WERI-Rb-1 (cell line): ENCODE measurements around the gene MED27.

Source experiments
- DNase-seq: peaks from one replicate; pipeline ENCODE4 v3.0.0-alpha.2; 2020
- H3K27ac ChIP-seq: fragments of 250-450 bp; sonication (Bioruptor Pico); 2 replicates; pipeline ENCODE4 v1.5.1; 2020; ENCODE audit warnings: mild to moderate bottlenecking, moderate library complexity
- H3K27me3 ChIP-seq: fragments of 250-450 bp; sonication (Bioruptor Pico); 2 replicates; pipeline ENCODE4 v1.5.1; 2021; ENCODE audit warnings: mild to moderate bottlenecking, low read depth, moderate library complexity; ENCODE audit not compliant: insufficient read depth, severe bottlenecking
- H3K36me3 ChIP-seq: fragments of 250-450 bp; sonication (Bioruptor Pico); 2 replicates; pipeline ENCODE4 v1.5.1; 2020; ENCODE audit warnings: mild to moderate bottlenecking, moderate library complexity
- H3K4me3 ChIP-seq: 2 replicates; pipeline ENCODE4 v1.5.1; 2011; ENCODE audit warnings: low read depth, mild to moderate bottlenecking, control low read depth, low read length
- H3K9me3 ChIP-seq: fragments of 250-450 bp; sonication (Bioruptor Pico); 2 replicates; pipeline ENCODE4 v1.5.1; 2021; ENCODE audit warnings: mild to moderate bottlenecking, moderate library complexity; ENCODE audit not compliant: severe bottlenecking
- CTCF ChIP-seq: IDR thresholded peaks from 2 replicates; pipeline ENCODE4 v1.5.1; 2011; ENCODE audit warnings: low read depth, mild to moderate bottlenecking, control low read depth, inconsistent platforms, low read length

MED27 gene

GRCh38 chr9:131872006-131872405 is 207.7 kb downstream of the MED27 start:
- Histone ChIP-seq H3K9me3 (no peaks in the 10 kb centered on the region), H3K4me3 (no peak overlapping the region), H3K27me3 (no peaks in the 10 kb centered on the region), H3K27ac (no peak overlapping the region), H3K36me3 (no peaks in the 10 kb centered on the region; the same call in 1 of the 2 replicates)
- peak; percentile 90 for TF ChIP-seq CTCF
- peak; percentile 45 for DNase-seq

GRCh38 chr9:131870156-131870555 is 209.5 kb downstream of the MED27 start:
- no peaks in the 10 kb centered on the region; the same call in 1 of the 2 replicates for H3K36me3 ChIP-seq
- no peak overlapping the region for H3K27ac ChIP-seq
- TF ChIP-seq CTCF, result no peak
- DNase-seq, result no peak
- H3K9me3 ChIP-seq, result no peaks in the 10 kb centered on the region
- H3K4me3 ChIP-seq, result no peak overlapping the region
- H3K27me3 ChIP-seq, result no peaks in the 10 kb centered on the region

GRCh38 chr9:131869348-131869747 is 210.3 kb downstream of the MED27 start:
- DNase-seq, result no peak
- H3K9me3 ChIP-seq, result no peaks in the 10 kb centered on the region
- TF ChIP-seq CTCF, result no peak
- H3K36me3 ChIP-seq, result no peaks in the 10 kb centered on the region; the same call in 1 of the 2 replicates
- no peaks in the 10 kb centered on the region for H3K27me3 ChIP-seq
- no peak overlapping the region for H3K27ac ChIP-seq
- H3K4me3 ChIP-seq, result no peak overlapping the region

- H3K27ac ChIP-seq, result no peak overlapping the region
- no peak overlapping the region for H3K4me3 ChIP-seq
- no peaks in the 10 kb centered on the region; the same call in 1 of the 2 replicates for H3K36me3 ChIP-seq
- H3K9me3 ChIP-seq, result no peaks in the 10 kb centered on the region
- no peak for DNase-seq
- no peaks in the 10 kb centered on the region for H3K27me3 ChIP-seq
- no peak for TF ChIP-seq CTCF
Observed at GRCh38 chr9:131868766-131869165, 210.9 kb downstream of the MED27 start.

GRCh38 chr9:131867611-131868192 is 212.0 kb downstream of the MED27 start:
- Histone ChIP-seq H3K4me3 (no peak overlapping the region), H3K36me3 (peaks cover 5% of the 10 kb centered on the region), H3K27ac (no peak overlapping the region), H3K27me3 (no peaks in the 10 kb centered on the region), H3K9me3 (no peaks in the 10 kb centered on the region)
- no peak for DNase-seq
- TF ChIP-seq CTCF, result no peak
